ENCODE data around the gene PLEKHB1. TPM values are rescaled to one million over a fixed set of nuclear protein-coding genes. Genes with fewer than 3 reads are reported as not detected.

Gene PLEKHB1
- total RNA-seq, 4 donors from 2014 or later: 4.2 to 10.4 (median 5.3) TPM

GRCh38 chr11:73661035-73661628, 14.8 kb downstream of the PLEKHB1 start:
- Histone ChIP-seq H3K9me3 (no peaks in the 10 kb centered on the region), H3K4me3 (peak overlapping the region; percentile 28 to 49 (median 40)), H3K36me3 (no peaks in the 10 kb centered on the region), H3K4me1 (peaks cover 12 to 27% of the 10 kb centered on the region in 2 donors), H3K27me3 (no peaks in the 10 kb centered on the region), H3K27ac (no peak overlapping the region)
- DNase-seq (peak; percentile 72 to 78), ATAC-seq (peak; percentile 90 to 91)
- TF ChIP-seq, protein P1, sequence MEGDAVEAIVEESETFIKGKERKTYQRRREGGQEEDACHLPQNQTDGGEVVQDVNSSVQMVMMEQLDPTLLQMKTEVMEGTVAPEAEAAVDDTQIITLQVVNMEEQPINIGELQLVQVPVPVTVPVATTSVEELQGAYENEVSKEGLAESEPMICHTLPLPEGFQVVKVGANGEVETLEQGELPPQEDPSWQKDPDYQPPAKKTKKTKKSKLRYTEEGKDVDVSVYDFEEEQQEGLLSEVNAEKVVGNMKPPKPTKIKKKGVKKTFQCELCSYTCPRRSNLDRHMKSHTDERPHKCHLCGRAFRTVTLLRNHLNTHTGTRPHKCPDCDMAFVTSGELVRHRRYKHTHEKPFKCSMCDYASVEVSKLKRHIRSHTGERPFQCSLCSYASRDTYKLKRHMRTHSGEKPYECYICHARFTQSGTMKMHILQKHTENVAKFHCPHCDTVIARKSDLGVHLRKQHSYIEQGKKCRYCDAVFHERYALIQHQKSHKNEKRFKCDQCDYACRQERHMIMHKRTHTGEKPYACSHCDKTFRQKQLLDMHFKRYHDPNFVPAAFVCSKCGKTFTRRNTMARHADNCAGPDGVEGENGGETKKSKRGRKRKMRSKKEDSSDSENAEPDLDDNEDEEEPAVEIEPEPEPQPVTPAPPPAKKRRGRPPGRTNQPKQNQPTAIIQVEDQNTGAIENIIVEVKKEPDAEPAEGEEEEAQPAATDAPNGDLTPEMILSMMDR (IDR thresholded peaks at IDR 0.05 in 4 of 5, conservative IDR thresholded peaks at IDR 0.05 in 1 of 5): peak; percentile 96 to 99 (median 98)
- no peak for TF ChIP-seq POLR2A (IDR thresholded peaks at IDR 0.05)
- intact Hi-C loops (cut with DNase I; ENCODE audit: low total_unique reads) (loop anchor here (1.0 to 5.0 kb wide), 4 partner anchors 36 to 354 kb away; no protein-coding TSS in a partner anchor), in situ Hi-C loops (cut with MboI; ENCODE audit: low sequenced_read_pairs in 4 of 4) (loop anchor here in 3 of 4 donors (5.0 to 10.0 kb wide), 3 partner anchors 254 to 309 kb away; no protein-coding TSS in a partner anchor)

DNA sequence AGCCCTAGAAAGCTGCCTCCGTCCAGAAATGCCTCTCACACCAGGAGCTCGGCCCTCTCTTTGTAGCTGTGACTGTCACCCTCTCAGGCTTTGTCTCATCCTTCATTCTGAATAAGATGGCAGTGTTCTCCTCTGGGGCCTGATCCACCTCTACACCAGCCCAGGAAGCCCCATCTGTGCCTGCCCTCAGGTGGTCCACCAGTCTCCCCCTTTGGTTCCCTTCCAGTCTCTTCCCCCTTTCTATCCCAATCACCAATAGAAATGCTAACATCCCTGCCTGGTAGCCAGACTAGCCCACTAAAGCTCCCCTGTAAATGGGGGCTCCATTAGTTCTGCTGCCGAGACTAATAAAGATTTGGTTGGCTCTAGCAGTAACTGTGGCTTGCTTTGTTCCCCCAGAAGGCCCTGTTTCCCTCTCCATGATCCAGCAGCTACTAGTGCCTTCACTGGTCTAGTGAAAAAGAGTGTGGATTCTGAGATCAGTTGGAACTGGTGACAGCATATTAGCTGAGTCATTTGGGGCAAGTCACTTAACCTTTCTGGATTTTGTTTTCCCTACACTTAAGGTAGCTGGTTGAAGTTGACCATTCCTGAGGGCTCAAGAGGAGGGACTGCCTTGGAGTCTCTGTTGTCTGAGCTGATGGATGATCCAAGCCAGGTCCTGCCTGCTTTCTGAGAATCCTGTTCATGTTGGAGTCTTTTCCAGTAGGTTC, 16.2 kb downstream of the PLEKHB1 start:
- DNase-seq (no peak), ATAC-seq (no peak)
- in situ Hi-C loops (cut with MboI; ENCODE audit: low sequenced_read_pairs in 4 of 4) (loop anchor here in 3 of 4 donors (5.0 to 10.0 kb wide), 3 partner anchors 255 to 310 kb away; no protein-coding TSS in a partner anchor), intact Hi-C loops (cut with DNase I; ENCODE audit: low total_unique reads) (loop anchor here (5.0 kb wide), 1 partner anchor 260 kb away; no protein-coding TSS in a partner anchor)
- no peak for TF ChIP-seq POLR2A (IDR thresholded peaks at IDR 0.05)
- TF ChIP-seq, protein P1 (IDR thresholded peaks at IDR 0.05 in 4 of 5, conservative IDR thresholded peaks at IDR 0.05 in 1 of 5): no peak
- H3K27me3 ChIP-seq: no peaks in the 10 kb centered on the region
- H3K36me3 ChIP-seq: no peaks in the 10 kb centered on the region
- no peak overlapping the region for H3K27ac ChIP-seq
- peaks cover 12 to 27% of the 10 kb centered on the region in 2 donors for H3K4me1 ChIP-seq
- H3K4me3 ChIP-seq: no peak overlapping the region
- no peaks in the 10 kb centered on the region for H3K9me3 ChIP-seq

DNA sequence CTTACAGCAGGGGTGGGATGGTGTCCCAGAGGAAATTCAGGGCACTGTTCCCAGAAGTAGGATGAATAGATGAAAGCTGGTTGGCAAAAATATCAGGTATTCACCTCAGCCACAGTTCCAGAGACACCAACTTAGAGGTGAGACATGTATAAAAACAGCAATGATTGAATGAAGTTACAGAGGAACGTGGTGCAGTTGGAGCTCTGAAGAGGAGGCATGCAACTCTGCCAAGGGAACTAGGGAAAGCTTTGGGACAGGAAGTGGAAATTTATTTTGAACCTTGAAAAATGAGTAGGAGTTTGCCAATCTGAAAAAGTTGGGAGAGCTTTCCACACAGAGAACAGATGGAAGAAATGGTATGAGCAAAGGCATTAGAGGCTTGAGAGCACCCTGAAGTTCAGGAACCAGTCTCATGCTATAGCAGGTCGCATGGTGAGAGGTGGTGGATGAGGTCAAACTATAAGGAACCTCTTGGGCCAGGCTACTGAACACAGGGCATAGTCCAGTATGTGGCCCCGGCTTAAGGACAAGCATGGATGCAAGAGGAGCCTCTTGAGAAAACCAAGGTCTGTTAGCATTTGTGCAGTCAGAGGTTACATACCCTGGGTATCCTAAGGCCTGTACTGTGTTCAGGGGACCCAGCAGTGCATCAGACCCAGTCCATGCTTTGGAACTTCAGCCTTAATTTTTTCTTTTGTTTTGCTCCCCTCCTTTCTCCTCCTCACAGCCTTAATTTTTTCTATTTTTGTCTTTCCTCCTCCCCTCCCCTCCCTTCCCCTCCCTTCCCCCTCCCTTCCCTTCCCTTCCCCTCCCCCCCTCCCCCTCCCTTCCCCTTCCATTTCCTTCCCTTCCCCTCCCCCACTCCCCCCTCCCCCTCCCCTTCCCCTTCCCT, 17.5 kb downstream of the PLEKHB1 start:
- H3K4me1 ChIP-seq: peaks cover 12 to 27% of the 10 kb centered on the region in 2 donors
- H3K4me3 ChIP-seq: no peak overlapping the region
- in situ Hi-C loops (cut with MboI; ENCODE audit: low sequenced_read_pairs in 4 of 4): loop anchor here in 3 of 4 donors (5.0 to 10.0 kb wide), 3 partner anchors 257 to 312 kb away; no protein-coding TSS in a partner anchor
- intact Hi-C loops (cut with DNase I; ENCODE audit: low total_unique reads): loop anchor here (5.0 kb wide), 1 partner anchor 262 kb away; no protein-coding TSS in a partner anchor
- DNase-seq (no peak), ATAC-seq (no peak)
- H3K9me3 ChIP-seq: no peaks in the 10 kb centered on the region
- TF ChIP-seq, protein P1 (IDR thresholded peaks at IDR 0.05 in 4 of 5, conservative IDR thresholded peaks at IDR 0.05 in 1 of 5): no peak
- no peak for TF ChIP-seq POLR2A (IDR thresholded peaks at IDR 0.05)
- no peaks in the 10 kb centered on the region for H3K27me3 ChIP-seq
- H3K36me3 ChIP-seq: no peaks in the 10 kb centered on the region
- no peak overlapping the region for H3K27ac ChIP-seq

- no peaks in the 10 kb centered on the region for H3K36me3 ChIP-seq
- H3K27ac ChIP-seq: peak overlapping the region in 2 of 4 donors; percentile 27 to 37
- no peak for DNase-seq
- ATAC-seq: peak; percentile 27 to 40
- H3K4me3 ChIP-seq: no peak overlapping the region
- H3K9me3 ChIP-seq: no peaks in the 10 kb centered on the region
- in situ Hi-C loops (cut with MboI; ENCODE audit: low sequenced_read_pairs in 4 of 4) (loop anchor here in 3 of 4 donors (5.0 to 10.0 kb wide), 3 partner anchors 258 to 313 kb away; no protein-coding TSS in a partner anchor), intact Hi-C loops (cut with DNase I; ENCODE audit: low total_unique reads) (loop anchor here (5.0 kb wide), 1 partner anchor 263 kb away; no protein-coding TSS in a partner anchor)
- TF ChIP-seq POLR2A (IDR thresholded peaks at IDR 0.05): no peak
- TF ChIP-seq, protein P1 (IDR thresholded peaks at IDR 0.05 in 4 of 5, conservative IDR thresholded peaks at IDR 0.05 in 1 of 5): no peak
- H3K27me3 ChIP-seq: no peaks in the 10 kb centered on the region
- H3K4me1 ChIP-seq: peaks cover 12 to 27% of the 10 kb centered on the region in 2 donors
Measured at GRCh38 chr11:73664877-73665276, 18.5 kb downstream of the PLEKHB1 start.

All from gastrocnemius medialis (tissue), 4 donors.